PC-3 (cell line): ENCODE measurements around the gene ATXN7L3B. TPM values are rescaled to one million over a fixed set of nuclear protein-coding genes. Genes with fewer than 3 reads are reported as not detected.

Source experiments
- ATAC-seq: fragments of 200-7000 bp; cut with Tn5 transposase; 2 replicates; pipeline ENCODE4 v1.9.1; 2020; ENCODE audit warnings: mild to moderate bottlenecking, moderate library complexity
- BruUV-seq: library from RNA; stranded (reverse); fragments of 400-500 nt; replicated peaks from 2 replicates; lab custom pipeline; 2021; lab: Mats Ljungman, UMichigan
- CTCF ChIA-PET: fragments of 300-600 bp; sonication (Branson Sonifier 250); formaldehyde crosslinking; loops from one replicate; lab custom pipeline; 2022; ENCODE audit warnings: antibody characterized with exemption; lab: Charles Lee
- POLR2A ChIA-PET: fragments of 300-600 bp; sonication (Branson Sonifier 250); formaldehyde crosslinking; loops from one replicate; lab custom pipeline; 2022; ENCODE audit warnings: antibody characterized with exemption; ENCODE audit not compliant: unreplicated experiment; lab: Charles Lee
- DNase-seq: peaks from one replicate; pipeline ENCODE4 v3.0.0-alpha.2; 2015
- H2AFZ ChIP-seq: fragments of 300-600 bp; sonication (generic); 2 replicates; pipeline ENCODE4 v1.6.0; 2016; ENCODE audit warnings: antibody characterized with exemption, low read length
- H3F3A ChIP-seq: fragments of 300-600 bp; sonication (generic); one replicate; pipeline ENCODE4 v1.6.0; 2017; ENCODE audit warnings: antibody characterized with exemption, low read length, control low read depth, mild to moderate bottlenecking; ENCODE audit not compliant: unreplicated experiment
- H3K27ac ChIP-seq: fragments of 300-600 bp; sonication (generic); 2 replicates; pipeline ENCODE4 v1.5.1; 2016; ENCODE audit warnings: mild to moderate bottlenecking, low read length
- H3K27me3 ChIP-seq: fragments of 300-600 bp; sonication (generic); 2 replicates; pipeline ENCODE4 v1.6.1; 2016; ENCODE audit warnings: low read length, mixed read lengths
- H3K36me3 ChIP-seq: fragments of 300-600 bp; sonication (generic); 2 replicates; pipeline ENCODE4 v1.6.1; 2016; ENCODE audit warnings: low read depth, mixed run types, low read length, mixed read lengths
- H3K4me1 ChIP-seq: fragments of 300-600 bp; sonication (generic); 2 replicates; pipeline ENCODE4 v1.5.1; 2016; ENCODE audit warnings: low read length; ENCODE audit not compliant: insufficient read depth
- H3K4me2 ChIP-seq: fragments of 300-600 bp; sonication (generic); 2 replicates; pipeline ENCODE4 v1.6.0; 2016; ENCODE audit warnings: low read length
- H3K4me3 ChIP-seq: fragments of 300-600 bp; sonication (generic); 2 replicates; pipeline ENCODE4 v1.5.1; 2016; ENCODE audit warnings: mild to moderate bottlenecking, low read length, mixed read lengths
- H3K79me2 ChIP-seq: fragments of 300-600 bp; sonication (generic); 2 replicates; pipeline ENCODE4 v1.6.1; 2017; ENCODE audit warnings: low read length, mixed read lengths
- H3K9ac ChIP-seq: fragments of 300-600 bp; sonication (generic); 2 replicates; pipeline ENCODE4 v1.6.0; 2016; ENCODE audit warnings: mild to moderate bottlenecking, low read length
- H3K9me2 ChIP-seq: fragments of 300-600 bp; sonication (generic); replicated peaks from 2 replicates; pipeline ENCODE4 v1.6.1; 2016; ENCODE audit warnings: mixed run types, low read length, mixed read lengths
- H3K9me3 ChIP-seq: fragments of 300-600 bp; sonication (generic); 2 replicates; pipeline ENCODE4 v1.6.1; 2016; ENCODE audit warnings: low read length, mixed read lengths
- H4K20me1 ChIP-seq: fragments of 300-600 bp; sonication (generic); 2 replicates; pipeline ENCODE4 v1.6.1; 2016; ENCODE audit warnings: low read length, mixed read lengths
- EZH2 ChIP-seq: fragments of 300-600 bp; sonication (generic); IDR thresholded peaks from one replicate; pipeline ENCODE4 v1.6.1; 2017; ENCODE audit warnings: antibody characterized with exemption, mild to moderate bottlenecking, low read length; ENCODE audit not compliant: unreplicated experiment
- EZH2phosphoT487 ChIP-seq: fragments of 300-600 bp; sonication (generic); IDR thresholded peaks from 2 replicates; pipeline ENCODE4 v1.6.1; 2018; ENCODE audit warnings: mild to moderate bottlenecking, antibody characterized with exemption, low read length, borderline replicate concordance
- intact Hi-C: fragments of 100-400 bp; cut with micrococcal nuclease; formaldehyde crosslinking; loops from 2 replicates; pipeline ENCODE4 v1.9.0; 2023
- total RNA-seq: library from RNA; depleted of rRNA; stranded (reverse); fragments of >200 nt; gene quantifications from 2 replicates; pipeline ENCODE4 v1.2.3, GENCODE V29; 2014
- TF ChIP-seq, protein P1 (sequence below): fragments of 300-600 bp; sonication (generic); conservative IDR thresholded peaks from 2 replicates; pipeline ENCODE4 v1.5.1; 2017; ENCODE audit warnings: antibody characterized with exemption, low read depth, mild to moderate bottlenecking, low read length

ATXN7L3B gene
- total RNA-seq, 1 experiment from 2014 or later: 25.5 TPM

DNA sequence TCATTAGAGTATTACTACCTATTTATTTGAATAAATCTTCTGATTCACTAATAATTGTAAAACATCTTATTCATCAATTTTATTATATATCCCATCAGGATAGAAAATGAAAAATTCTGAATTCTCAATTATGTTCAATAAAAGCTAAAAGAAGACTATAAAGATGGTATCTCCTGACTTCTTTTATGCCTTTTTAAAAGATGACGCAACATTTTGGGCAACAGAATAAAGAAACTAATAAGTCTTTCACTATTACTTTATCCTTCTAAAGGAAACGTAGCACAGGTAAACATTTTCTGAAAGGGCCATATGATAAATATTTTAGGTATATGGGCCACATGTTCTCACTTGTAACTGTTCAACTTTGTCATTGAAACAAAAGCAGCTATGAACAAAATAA lies 10.1 kb upstream of the ATXN7L3B start:
- no peaks in the 10 kb centered on the region for H3K36me3 ChIP-seq
- H3K9me3 ChIP-seq: no peaks in the 10 kb centered on the region
- no peak overlapping the region for H3K4me3 ChIP-seq
- TF ChIP-seq, protein P1, sequence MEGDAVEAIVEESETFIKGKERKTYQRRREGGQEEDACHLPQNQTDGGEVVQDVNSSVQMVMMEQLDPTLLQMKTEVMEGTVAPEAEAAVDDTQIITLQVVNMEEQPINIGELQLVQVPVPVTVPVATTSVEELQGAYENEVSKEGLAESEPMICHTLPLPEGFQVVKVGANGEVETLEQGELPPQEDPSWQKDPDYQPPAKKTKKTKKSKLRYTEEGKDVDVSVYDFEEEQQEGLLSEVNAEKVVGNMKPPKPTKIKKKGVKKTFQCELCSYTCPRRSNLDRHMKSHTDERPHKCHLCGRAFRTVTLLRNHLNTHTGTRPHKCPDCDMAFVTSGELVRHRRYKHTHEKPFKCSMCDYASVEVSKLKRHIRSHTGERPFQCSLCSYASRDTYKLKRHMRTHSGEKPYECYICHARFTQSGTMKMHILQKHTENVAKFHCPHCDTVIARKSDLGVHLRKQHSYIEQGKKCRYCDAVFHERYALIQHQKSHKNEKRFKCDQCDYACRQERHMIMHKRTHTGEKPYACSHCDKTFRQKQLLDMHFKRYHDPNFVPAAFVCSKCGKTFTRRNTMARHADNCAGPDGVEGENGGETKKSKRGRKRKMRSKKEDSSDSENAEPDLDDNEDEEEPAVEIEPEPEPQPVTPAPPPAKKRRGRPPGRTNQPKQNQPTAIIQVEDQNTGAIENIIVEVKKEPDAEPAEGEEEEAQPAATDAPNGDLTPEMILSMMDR: no peak
- TF ChIP-seq EZH2phosphoT487: no peak
- TF ChIP-seq EZH2: no peak
- no peak overlapping the region for H2AFZ ChIP-seq
- no peak overlapping the region for H3K27ac ChIP-seq
- no peak overlapping the region for H3K4me2 ChIP-seq
- CTCF ChIA-PET: no interaction called here
- no peaks in the 10 kb centered on the region for H3K4me1 ChIP-seq
- DNase-seq: no peak
- no peak overlapping the region for H3K9ac ChIP-seq
- ATAC-seq: no peak
- intact Hi-C loops: no loop called here
- H3K27me3 ChIP-seq: no peaks in the 10 kb centered on the region
- no peaks in the 10 kb centered on the region for H3F3A ChIP-seq
- POLR2A ChIA-PET: no interaction called here
- no TSS peak for BruUV-seq
- H3K9me2 ChIP-seq: no peaks in the 10 kb centered on the region
- no peaks in the 10 kb centered on the region for H4K20me1 ChIP-seq
- no peaks in the 10 kb centered on the region for H3K79me2 ChIP-seq

DNA sequence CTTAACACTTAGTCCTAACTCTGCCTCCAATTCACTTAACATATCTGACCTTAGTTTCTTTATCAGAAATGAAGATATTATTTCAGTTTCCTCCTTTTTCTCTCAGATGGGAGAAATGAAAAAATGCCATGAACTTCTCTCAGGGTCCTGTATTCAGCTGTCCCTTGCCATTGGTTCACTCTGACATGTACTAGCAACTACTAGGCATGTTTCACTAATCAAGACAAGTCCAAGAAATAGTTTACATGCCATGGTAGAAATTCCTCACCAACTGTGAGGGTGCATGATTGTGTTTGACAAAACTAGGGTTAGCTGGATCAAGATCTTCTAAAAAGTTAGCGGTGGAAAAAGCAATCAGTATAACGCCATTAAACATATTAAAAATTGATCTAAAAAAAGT lies 7.0 kb upstream of the ATXN7L3B start:
- no peak overlapping the region for H3K27ac ChIP-seq

DNA sequence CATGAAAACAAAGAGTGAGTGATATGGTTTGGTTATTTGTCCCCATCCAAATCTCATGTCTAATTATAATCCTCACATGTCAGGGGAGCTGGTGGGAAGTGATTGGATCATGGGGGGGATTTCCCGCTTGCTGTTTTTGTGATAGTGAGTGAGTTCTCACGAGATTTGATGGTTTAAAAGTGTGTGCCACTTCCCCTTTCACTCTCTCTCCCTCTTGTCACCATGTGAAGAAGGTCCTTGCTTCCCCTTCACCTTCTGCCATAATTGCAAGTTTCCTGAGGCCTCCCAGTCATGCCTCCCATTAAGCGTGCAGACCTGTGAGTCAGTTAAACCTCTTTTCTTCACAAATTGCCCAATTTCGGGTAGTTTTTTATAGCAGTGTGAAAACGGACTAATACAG lies 2.1 kb upstream of the ATXN7L3B start:
- Histone ChIP-seq H3K79me2 (peaks cover 29% of the 10 kb centered on the region), H3K27ac (no peak overlapping the region), H3K4me3 (no peak overlapping the region), H3K27me3 (no peaks in the 10 kb centered on the region), H3K36me3 (peaks cover 16% of the 10 kb centered on the region), H3K4me2 (no peak overlapping the region), H3F3A (peaks cover 3% of the 10 kb centered on the region), H3K9me3 (no peaks in the 10 kb centered on the region), H4K20me1 (peaks cover 21% of the 10 kb centered on the region), H3K9ac (no peak overlapping the region), H2AFZ (no peak overlapping the region), H3K4me1 (peaks cover 22% of the 10 kb centered on the region), H3K9me2 (no peaks in the 10 kb centered on the region)
- TF ChIP-seq, protein P1: no peak
- TF ChIP-seq EZH2: no peak
- no peak for TF ChIP-seq EZH2phosphoT487
- ATAC-seq (no peak), DNase-seq (no peak)
- ChIA-PET CTCF (no interaction called here), POLR2A (no interaction called here)
- BruUV-seq: no TSS peak
- intact Hi-C loops: loop anchor here (10.0 kb wide), 1 partner anchor 511 kb away; no protein-coding TSS in a partner anchor

More for the DNA sequence above, 7.0 kb upstream of the ATXN7L3B start:
- Histone ChIP-seq H3K79me2 (no peaks in the 10 kb centered on the region), H4K20me1 (no peaks in the 10 kb centered on the region), H3K4me2 (no peak overlapping the region), H3F3A (no peaks in the 10 kb centered on the region), H3K27me3 (no peaks in the 10 kb centered on the region), H3K9me3 (no peaks in the 10 kb centered on the region), H3K9ac (no peak overlapping the region), H2AFZ (no peak overlapping the region), H3K9me2 (no peaks in the 10 kb centered on the region), H3K36me3 (no peaks in the 10 kb centered on the region), H3K4me3 (no peak overlapping the region), H3K4me1 (no peaks in the 10 kb centered on the region)
- ChIA-PET POLR2A (no interaction called here), CTCF (no interaction called here)
- no TSS peak for BruUV-seq
- TF ChIP-seq, protein P1: no peak
- TF ChIP-seq EZH2: no peak
- no peak for TF ChIP-seq EZH2phosphoT487
- intact Hi-C loops: loop anchor here (10.0 kb wide), 1 partner anchor 506 kb away; no protein-coding TSS in a partner anchor
- DNase-seq (no peak), ATAC-seq (no peak)
